HG02884 (cell line): ENCODE measurements around the gene UFSP2.
A peak's percentile ranks its signal among the peaks of the same experiment; 100 is the strongest.

Source experiments
- ATAC-seq: cut with Tn5 transposase; IDR thresholded peaks from one replicate; pipeline ENCODE4 v1.9.1; 2021; ENCODE audit warnings: mild to moderate bottlenecking, moderate library complexity; ENCODE audit not compliant: unreplicated experiment

Gene UFSP2

DNA sequence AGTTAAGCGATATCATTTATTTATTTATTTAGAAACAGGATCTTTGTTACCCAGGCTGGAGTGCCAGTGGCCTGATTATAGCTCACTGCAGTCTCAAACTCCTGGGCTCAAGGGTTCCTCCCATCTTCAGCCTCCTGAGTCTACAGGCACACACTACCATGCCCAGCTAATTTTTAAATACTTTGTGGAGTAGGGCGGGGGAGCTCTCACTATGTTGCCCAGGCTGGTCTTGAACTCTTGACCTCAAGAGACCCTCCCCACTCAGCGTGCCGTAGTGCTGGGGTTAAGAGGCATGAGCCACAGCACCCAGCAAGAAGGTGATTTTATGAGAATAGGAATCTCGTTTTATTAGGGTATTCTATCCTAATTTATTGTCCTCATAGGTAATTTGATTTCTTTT is 3.9 kb upstream of the UFSP2 start:
- no peak for ATAC-seq

DNA sequence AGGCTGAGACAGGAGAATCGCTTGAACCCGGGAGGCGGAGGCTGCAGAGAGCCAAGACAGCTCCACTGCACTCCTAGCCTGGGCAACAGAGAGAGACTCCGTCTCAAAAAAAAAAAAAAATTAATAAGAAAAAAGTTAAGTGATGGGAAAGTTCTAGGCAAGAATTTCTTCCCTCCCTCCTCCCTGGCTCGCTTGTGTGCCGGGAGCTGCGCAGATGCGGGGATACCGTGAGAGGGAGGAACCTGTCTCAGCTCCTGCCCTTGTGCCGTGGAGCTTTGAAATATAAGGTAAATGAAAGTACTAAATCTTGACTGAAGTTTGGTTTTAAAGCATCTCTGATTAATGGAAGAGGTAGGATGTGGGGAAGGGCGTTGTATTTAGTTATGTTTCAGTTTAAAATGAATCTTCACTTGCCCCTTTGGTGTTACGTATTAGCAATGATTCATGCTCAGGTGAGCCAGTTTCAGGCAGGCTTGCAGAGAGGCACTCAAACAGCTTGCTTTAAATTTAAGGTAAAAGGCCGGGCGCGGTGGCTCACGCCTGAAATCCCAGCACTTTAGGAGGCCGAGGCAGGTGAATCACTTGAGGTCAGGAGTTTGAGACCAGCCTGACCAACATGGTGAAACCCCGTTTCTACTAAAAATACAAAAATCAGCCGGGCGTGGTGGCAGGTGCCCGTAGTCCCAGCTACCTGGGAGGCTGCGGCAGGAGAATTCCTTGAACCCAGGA is 1.4 kb upstream of the UFSP2 start:
- no peak for ATAC-seq

DNA sequence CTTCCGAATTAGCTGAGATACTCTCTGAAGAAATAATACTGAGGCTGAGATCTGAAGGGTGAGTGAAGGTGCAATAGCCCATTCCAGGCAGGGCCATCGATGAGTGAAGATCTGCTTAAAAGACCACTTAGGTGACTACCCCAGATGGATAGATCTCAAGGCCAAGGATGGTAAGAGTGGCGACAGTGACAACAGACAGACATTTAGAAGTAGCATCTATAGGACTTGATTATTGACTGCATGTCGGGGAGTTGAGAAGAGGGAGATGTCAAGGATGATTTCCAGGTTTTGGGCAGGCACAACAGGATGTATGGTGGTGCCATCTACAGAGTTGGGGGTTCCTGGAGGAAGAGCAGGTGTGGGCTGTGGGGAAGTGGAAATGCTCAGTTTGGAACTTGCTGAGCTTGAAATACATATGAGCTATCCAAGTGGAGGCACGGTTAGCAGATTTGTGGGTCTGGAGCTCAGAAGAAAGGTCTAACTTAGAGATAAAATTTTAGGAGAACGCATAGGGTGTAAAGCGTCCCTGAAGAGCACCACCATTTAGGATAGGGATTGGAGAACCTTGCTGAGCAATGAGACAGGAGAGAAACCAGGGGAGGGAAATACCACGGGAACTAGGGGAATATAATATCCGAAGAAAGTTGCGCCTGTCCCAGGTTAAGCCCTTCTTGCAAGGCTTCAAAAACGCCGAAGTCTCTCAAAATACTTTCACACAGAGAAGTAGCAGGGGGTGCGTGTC is 688 bp downstream of the UFSP2 start:
- no peak for ATAC-seq

DNA sequence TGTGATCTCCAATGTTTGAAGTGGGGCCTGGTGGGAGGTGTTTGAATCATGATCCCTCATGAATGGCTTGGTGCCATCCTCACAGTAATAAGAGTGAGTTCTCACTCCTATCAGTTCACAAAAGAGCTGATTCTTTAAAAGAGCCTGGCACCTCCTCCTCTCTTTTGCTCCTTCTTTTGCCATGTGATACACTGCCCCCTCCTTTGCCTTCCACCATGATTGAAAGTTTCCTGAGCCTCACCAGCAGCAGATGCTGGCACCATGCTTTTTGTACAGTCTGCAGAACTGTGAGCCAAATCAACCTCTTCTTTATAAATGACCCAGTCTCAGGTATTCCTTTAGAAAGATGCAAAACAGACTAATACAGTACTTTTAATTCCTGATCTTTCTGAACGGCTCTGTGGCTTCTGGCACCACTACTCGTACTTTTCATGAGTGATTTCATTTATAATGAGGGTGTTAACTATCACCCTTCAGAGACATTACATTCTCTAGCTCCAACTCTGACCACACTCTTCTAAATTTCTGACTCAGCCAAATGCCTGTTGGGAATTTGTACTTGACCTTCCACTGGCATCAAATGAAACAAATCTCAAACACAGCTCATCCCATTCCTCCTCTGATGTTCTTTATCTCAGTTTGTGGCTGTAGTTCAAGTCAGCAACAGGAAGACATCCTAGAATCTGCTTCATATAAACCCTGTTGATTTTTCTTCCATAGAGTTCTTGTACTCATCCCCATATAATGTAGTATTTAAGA is 4.2 kb downstream of the UFSP2 start:
- no peak for ATAC-seq

DNA sequence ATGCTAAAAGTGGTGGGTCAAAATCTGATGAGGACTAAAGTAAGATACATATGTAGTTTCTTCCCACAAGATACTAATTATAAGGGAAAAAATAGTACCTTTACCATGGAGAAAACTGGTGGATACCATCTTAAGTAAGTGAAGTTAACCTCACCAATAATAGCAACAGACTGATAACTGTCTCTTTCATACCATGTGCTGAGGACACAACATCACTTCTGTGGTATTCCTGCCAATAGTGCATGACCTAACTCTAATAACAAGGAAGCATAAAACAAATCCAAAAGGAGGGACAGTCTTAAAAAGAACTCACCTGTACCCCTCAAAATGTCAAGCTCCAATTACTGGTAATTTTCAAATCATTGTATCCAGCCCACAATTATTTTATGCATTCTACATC is 8.8 kb downstream of the UFSP2 start:
- no peak for ATAC-seq

DNA sequence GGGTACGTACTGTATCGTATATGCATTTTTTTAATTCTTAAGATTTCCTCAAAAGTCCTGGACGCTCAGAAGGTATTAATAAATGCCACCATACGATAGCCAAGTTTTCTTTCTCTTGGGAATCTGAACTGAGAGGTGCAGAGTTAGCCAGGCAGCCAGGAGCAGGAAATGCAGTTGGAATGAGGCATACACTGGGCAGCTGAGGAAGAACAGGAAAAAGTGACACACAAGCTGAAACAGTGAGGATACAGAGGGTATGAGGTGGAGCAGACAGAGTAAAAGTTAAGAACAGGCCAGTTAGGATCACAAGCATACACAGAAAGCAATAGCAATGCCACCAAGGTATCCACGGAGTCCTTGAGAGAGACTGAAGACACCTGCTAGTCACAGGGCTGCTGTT is 13.4 kb downstream of the UFSP2 start:
- ATAC-seq, result no peak

DNA sequence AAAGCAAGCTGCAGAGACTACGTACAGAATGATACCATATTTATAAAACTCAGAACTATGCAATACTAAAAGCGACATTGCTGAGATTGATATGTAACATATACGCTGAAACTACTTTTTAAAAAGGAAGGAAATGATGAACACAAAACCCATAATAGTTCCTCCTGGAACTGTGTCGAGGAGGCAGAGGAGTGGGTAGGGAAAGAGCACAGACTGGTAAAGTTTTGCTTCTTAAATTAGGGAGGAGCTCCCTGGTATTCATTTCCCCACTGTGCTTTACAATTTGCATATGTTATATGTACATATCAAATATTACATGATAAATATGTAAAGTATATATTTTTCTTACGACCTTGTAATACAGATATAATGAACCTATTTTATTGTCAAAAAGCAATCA is 13.9 kb downstream of the UFSP2 start:
- ATAC-seq, result no peak

DNA sequence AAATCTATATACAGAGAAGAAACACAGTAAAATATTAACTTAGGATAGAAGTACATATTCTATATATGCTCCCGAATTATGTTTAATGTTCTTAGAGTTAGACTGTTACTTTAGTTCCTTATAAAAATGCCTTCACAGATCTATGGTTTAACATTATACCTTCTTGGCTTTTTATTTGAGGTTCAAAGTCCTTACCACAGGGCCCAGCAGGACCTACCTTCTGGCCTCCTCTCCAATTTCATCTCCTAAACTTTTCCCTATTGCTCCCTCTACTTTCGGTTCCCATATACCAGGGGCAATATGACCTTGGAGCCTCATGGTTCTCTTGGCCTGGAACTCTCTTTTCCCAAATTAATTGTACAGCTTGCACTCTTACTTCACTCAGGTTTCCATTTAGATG is 17.3 kb downstream of the UFSP2 start:
- ATAC-seq, result no peak

DNA sequence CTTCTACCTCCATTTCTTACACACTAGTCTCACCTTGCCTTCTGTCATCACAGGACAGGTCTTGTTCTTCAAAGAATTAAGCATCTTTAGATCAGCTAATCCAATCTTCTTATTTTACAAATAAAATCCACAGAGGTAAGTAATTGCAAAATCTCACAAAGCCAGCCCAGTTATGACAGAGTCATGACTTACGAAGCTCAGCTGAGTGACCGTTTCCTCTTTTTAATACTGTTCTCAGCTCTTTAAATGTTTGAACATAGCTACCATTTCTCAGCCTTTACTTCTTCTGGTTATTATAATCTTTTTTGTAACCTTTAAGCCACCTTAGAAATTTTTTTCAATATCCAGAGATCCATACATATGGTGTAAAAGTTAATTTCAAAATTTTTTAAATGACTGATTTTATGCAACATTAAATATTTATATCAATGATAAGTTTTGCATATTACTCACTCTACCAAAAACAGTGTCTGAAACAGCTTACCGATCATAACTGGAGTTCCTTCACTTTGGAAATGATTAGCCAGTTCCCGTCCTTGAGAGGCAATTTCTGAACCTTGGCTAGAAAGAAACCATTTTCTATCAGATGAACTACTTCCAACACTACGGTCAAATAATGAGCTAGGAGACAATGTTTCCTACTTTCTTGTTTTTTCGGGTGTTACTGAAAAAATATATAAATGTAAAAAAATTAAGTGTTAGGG is 20.3 kb downstream of the UFSP2 start:
- ATAC-seq, result peak; percentile 63

DNA sequence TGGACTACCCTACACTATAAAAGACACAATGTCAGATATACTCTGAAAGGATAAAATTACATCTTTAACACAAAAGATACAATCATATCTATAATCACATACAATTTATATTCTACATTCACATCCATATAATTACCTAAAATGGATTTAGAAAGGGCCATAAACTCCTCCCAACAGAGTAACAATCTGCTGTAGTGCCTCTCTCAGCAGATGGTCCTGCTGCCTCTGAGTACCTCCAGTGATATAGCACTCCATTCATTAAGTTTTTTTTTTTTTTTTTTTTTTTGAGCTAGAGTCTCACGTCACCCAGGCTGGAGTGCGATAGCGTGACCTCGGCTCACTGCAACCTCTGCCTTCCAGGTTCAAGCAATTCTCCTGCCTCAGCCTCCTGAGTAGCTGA is 21.7 kb downstream of the UFSP2 start:
- no peak for ATAC-seq

DNA sequence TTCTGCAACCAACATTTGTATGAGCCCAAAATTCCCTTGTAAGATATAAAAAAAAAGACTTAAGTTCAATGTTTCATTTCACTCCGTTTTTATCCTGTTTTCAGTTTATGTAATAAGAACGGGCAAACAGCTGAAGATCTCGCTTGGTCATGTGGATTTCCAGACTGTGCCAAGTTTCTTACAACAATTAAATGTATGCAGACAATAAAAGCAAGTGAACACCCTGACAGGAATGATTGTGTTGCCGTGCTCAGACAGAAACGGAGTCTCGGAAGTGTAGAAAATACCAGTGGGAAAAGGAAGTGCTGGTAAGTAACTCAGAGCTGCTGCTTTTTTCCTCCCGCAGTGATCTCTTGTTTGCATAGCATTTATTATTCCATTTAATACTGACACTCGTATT is 26.3 kb downstream of the UFSP2 start:
- no peak for ATAC-seq

DNA sequence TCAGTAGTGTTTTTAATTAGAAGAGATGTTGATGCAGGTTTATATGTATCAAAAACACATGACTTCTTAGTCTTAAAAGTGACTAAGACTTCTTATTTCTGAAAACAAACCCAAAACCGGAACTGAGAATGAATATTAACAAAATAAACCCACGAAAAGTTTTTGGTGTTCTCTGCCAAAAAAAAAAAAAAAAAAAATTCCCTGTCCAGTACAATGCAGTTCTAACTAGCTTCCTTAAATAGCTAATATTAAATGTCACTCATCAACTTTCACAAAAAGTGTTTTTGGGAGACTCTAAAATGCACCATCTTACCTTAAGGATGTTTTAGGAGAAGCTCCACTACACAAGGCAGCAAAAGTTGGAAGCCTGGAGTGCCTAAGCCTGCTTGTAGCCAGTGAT is 27.1 kb downstream of the UFSP2 start:
- no peak for ATAC-seq

DNA sequence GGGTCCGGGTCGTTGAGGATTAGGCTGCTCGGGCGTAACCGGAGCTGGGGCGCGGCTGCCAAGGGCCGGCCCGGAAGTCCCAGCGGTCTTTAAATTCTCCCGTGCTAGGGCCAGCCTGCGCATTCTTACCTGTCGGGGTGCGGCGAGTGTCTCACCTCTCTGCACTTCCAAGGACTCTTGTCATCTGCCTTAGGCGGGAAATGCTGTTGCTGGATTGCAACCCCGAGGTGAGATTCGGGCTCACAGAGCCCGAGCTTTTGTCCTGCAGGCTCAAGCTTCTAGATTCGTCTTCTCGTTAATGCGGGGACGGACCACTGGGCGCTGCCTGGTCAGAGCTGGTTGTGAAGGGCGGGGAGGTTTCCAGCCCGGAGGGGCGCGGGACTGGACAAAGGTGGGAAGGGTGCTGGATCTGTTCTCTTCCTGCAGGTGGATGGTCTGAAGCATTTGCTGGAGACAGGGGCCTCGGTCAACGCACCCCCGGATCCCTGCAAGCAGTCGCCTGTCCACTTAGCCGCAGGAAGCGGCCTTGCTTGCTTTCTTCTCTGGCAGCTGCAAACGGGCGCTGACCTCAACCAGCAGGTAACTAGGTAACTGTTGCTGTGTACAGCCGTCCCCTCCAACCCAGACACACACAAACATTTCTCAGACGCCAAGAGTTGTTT is 28.9 kb downstream of the UFSP2 start, which contains the start of gene ANKRD37:
Gene ANKRD37 (plus strand): TSS at position 118 of the 662 bp plus-strand sequence. CDS start 83 bp downstream, at position 201.
- no peak for ATAC-seq

DNA sequence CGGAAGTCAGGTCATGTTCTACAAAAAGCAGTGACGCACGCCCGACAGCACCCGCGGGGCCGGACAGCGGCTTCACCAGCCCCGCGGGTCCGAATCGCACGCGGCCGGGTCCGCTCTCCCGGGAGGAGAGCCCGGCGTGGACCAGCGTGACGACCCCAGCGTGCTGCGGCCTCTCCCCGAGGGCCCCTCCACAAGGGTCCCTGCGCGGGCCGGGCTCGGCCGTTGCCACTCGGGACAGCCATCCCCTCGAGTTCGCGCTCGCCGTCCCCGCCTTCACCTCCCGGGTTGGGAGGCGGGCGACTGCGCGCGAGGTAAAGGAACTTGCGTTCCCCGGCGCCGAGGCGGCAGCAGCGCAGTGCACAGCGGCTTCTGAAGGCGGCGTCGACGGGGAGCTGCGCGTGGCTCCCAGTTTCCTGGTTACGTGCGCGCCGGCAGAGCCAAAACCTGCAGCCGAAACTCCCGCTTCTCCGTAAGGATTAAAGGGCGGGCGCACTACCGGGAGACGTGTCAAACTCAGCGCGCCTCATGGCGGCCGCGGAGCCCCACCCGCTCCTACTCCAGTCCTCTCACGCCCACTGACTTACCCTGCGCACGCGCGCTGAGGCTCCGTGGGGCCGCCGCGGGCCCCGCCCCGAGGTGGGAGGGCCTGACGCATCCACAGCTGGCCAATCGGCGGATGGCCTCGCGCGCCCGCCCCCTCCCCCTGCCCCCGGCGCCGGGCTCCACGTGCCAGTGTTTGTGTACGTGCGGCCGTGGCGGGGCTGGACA is 29.6 kb downstream of the UFSP2 start:
- peak; percentile 71 for ATAC-seq

DNA sequence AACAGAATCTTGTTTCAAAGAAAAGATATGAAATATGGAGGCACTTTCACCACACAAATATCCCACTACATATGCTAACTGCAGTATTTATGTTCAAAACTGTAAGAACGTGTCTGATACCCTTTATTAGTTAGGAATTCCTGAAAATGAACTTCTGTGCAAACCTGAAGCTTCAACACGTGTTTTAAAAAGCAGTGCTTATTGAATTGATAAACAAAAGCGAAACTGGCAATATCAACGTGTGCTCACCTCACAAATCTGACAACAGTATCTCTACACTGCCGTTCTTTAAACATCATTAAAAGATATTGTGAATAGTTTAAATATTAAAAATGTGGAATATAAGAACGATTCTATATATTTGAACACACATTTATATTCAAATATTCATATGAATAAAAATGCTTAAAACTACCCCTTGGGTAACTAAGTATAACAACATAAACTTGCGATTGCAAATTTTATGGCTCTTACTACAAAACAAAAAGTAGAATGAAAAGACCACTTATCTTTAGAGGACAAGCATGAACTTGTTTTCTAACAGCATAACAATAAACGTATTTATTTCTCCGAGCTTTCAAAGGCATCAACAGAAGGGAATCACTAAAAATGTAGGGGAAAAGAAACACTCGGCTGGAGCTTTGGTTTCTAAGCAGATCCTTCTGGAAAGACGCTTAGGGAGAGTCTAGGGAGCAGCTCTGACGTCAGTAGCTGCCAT is 30.4 kb downstream of the UFSP2 start, which contains the start of gene LRP2BP:
Gene LRP2BP (minus strand): TSS at position 687 of the 718 bp plus-strand sequence. CDS start 17,738 bp downstream, outside the sequence.
- ATAC-seq, result no peak

DNA sequence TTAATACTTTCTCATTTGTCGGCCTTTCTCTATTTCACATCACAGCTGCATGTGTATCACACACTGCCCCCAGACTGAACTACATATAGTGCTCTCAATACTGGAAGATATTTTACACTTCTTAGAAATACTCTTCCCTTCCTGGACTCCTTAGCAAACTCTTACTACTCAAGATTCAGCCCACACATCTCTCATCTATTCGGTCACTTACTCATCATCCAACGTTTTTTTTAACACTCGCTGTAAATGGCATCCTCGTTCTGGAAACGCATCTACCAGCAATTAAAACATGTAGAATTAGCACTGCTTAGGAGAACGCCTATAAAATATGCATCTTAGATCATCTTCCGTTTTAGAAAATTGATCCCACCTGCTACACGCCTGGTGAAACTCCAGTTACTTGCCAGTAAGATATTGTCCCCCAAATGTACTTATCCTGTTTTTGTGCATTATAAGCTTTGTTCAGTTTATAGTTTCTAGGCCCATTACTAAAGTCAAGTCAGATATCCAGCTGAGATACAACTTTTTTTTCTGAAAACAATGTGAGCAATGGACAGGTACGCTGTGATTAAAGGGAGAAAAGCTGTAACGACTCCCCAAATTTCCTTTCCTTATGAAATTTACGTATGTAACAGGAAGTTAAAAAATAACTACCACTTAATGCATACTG is 31.1 kb downstream of the UFSP2 start:
- ATAC-seq, result no peak

DNA sequence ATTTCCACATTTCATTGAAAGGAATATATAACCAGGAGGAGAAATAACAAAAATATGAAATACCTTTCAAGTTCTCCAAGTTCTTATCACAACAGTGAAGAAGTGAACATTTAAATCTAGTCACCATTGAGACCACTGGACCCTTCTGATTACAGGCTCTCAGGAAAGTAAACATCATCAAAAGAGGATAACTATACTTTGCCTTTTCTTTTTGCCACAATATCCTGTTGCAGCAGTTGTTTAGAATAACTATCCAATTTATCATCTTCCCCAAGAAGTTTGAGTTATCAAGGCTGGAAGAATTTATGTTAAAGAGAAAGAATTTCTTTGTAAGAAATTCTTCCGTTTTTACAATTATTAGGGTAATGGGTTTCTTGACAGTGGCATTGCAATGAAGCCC is 33.6 kb downstream of the UFSP2 start:
- ATAC-seq, result no peak

DNA sequence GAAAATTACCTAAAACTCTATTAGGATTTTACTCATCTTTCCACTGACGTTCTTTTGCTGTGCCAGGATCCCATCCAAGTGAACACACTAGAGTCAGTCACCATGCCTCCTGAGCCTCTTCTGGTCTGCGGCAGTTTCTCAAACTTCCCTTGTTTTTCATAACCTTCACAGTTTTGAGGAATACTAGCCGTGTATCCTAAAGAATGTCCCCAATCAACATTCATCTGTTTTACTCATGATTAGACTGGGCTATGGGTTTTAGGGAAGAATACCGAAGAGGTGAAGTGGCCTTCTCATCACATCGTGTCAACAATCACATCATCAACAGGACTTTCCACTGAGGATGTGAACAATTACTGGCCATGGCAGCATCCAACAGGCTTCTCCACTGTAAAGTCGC is 34.8 kb downstream of the UFSP2 start:
- no peak for ATAC-seq

DNA sequence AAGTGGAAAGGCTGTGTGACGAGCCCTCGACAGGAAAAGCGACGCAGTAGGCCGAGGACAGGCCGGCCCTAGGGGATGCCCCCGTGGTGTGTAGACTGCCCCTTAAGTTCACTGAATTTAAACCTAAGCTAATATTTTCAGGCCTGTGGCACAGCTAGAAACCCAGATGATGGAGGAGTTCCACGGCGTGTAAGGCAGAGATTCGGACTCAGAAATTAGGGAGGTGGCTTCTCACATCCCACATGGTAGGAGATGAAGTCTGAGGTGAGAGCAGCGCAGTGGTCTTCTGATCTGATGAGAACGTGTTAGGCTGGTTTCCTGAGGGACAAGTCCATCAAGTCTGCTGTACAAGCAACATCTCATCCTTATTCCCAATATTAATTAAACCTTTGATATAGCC is 37.8 kb downstream of the UFSP2 start:
- ATAC-seq, result no peak
